COLO829 (cell line): ENCODE results near the gene CARD11.

Experiments
- DNase-seq: peaks from one replicate; pipeline ENCODE4 v3.0.0; 2012; ENCODE audit warnings: low spot score

Gene CARD11

DNA sequence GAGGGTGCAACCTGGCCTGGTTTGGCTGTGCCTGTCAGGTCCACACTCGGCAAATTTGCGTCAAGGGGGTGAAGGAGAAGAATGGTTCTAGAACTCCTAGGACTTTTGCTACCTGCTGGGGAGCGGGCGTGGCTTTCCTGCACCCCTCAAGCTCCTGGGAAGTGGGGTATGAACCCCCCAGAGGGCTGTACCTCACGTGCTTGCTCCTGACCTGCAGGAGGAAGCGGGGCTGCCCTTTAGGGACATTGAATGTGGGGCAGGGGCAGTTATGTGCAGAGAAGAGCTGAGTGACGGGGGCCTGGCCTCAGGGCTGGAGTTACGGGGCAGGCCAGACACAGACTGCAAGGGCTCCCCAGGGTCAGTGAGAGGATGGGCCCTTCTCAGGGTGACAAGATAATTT, 138.2 kb downstream of the CARD11 start:
- DNase-seq: no peak

DNA sequence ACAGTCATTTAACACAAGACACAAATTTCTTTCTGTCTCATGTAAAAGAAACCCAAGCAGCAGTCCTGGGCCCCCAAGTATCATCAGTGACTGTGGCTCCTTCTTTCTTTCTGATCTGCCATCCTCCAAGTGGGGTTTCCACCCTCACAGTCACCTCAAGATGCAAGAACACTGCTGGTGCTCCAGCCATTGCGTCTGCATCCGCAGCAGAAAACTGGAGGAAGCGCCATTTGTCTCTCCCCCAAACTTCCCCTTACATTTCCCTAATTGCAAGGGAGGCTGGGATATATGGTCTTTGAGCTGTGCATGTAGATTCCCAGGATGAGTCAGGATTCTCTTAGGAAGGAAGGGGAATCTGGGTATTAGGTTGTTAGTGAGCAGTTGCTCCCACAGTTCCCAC, 138.6 kb downstream of the CARD11 start:
- no peak for DNase-seq

DNA sequence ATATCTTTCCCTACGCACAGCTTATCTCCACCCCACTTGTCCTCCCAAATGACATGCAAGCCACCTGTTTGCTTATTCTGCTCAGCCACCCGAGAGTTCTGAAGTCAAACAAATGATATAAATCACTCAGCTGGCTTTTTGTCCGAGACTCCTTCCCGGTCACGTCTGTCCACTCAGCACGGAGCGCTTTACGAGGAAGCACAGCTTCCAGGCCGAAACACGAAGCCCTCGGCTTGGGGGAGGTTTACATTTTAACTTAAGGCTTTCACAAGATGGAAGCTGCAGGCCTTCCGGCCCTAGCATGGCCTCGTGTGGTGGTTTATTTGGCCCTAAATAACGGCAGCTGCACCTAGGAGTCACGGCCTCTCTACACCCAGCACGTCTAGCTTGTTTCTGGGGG, 139.5 kb downstream of the CARD11 start:
- no peak for DNase-seq

DNA sequence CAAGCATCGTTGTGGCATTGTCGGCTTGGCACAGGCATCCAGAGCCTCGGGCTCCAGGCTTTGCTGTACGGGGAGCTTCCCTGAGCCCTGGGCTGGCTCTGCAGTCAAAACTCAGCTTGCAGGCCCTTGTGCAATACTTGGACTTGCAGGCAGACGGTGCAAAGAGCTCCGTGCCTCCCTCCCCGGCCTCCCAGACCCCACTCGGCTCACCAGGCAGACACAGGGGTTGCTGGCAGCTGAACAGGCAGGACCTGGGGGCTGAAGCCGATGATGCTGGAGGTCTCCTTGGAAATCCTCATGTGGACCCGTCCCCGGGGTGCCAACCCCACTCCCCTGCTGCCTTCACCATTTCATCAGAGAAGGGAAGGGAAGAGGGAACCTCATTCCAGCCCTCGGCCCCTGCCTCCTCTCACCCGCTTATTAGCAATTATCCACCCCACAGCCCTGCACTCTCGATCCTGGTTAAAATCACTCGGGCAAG, 139.9 kb downstream of the CARD11 start:
- no peak for DNase-seq

DNA sequence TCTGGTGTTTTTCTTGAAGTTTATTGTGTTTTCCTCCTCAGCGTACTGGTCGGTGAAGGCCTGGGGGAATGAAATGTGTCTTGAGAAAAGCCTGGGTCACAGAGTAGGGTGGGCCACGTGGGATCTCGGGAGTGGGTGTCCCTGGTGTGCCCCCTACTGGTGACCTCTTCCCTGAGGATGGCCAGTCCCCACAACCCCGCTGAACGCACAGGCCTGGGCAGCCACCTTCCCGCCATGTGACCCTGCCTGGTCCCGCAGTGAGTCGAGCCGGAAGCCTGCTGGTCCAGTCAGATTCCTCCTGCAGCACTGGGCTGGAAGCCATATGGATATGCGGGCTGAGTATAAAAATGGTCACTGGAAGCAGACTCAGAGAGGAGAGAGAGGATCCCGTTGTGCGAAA, 146.6 kb downstream of the CARD11 start:
- DNase-seq: no peak

DNA sequence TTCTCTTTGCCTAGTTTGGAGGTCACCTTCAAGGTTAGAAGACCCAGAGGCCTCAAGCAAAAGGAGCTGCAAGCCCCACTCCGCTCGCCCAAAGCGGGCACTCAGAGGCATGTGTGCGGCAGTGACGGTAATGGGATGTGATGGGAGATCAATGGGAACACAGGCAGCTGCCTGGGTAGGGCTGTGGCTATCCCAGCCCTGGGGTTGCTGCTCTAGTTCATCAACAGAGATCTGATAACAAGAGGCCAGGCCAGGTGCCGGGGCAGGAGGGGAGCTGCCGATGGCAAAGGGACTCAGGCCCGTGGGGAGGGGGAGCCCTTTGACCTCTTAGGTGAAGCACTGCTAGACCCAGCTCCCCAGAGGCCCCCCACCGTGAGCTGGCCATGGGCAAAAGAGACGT, 147.5 kb downstream of the CARD11 start:
- DNase-seq: no peak

DNA sequence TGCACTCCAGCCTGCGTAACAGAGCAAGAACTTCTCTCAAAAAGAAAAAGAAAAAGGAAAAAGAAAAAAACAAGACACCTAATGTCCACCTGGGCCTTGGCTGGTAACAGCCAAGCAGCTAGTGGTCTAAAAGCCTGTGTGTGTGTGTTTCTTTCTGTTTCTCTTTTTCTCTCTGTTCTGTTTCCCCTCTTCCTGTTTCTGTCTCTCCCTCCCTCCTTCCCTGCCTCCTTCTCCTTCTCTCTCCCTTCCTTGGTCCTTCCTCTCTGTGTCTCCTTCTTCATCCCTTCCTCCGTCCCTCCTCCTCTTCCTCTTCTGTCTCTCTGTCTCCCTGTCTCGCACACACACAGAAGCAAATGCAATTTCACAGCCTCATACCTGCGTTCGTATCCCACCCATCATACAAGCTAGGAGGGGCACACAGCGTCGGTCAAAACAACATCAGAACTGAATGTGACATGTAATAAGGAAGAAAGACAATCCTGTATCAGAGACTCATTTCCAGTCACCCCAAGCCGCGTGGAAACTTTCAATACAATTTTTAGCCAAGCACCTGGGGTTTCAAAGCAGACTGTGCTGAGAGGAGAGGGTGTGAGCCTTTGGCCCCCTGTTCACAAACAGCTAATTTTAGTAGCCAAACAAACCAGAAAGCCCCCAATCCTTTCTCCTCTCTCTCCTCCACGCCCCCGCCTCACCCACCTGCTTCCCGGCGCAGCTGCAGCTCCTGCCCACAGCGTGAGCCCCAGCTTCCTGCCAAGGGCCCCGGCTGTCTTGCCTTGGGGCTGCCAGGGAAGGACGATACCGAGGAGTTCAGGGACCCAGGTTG, 149.3 kb downstream of the CARD11 start:
- no peak for DNase-seq

DNA sequence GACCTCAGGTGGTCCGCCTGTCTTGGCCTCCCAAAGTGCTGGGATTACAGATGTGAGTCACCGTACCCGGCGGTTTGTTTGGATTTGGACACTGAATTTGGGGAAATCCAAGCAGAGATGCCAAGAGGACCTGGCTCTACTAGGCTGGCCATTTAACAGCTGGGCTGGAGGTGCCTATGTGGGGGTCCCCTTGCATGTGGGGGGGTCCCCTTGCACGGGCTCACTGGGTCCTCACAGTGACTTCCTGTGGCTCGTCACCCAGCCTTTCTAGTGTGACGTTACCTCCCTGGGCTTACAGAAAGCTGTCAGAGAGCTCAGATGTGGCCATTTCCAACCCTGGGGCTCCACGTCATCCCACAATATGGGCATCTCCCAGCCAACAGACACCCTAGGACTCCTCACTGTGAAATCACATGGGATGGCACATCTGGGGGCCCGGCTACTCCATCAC, 150.2 kb downstream of the CARD11 start:
- DNase-seq: no peak

DNA sequence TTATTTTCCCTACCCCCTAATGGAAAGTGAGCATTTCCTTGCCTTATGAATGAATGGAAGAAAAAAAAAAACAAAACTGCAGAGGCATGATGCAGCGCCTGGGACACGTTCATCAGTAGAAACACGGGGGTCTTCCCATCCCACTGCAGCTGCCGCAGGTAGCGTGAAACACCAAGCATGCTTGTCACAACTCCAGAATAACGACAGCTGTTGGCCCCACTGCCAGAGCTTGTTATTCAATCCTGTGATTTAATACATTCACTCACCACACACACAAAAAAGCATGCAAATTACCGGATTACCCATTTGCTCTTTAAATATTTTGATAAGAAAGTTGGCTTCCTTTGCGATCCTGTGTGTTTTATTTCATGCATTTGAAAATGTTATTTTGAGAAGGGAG, 151.1 kb downstream of the CARD11 start:
- no peak for DNase-seq

DNA sequence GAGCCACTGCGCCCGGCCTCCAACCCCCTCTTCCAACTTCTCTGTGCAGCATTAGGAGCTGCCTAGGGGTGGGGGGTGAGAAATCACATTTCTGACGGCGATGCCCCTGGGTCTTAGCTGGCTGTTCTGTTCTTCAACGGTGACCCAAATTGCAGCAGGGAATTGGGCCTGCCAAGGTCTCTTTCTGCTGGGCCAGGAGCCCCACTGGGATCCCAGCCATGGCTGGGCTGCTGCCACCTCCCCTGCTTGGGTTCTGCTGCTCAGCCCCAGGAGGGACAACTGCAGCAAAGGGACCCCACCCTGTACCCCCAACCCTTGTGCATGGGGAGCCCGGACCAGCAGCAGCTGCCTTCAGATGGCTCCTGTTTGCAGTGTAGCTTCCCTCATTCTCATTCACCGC, 155.9 kb downstream of the CARD11 start:
- no peak for DNase-seq

DNA sequence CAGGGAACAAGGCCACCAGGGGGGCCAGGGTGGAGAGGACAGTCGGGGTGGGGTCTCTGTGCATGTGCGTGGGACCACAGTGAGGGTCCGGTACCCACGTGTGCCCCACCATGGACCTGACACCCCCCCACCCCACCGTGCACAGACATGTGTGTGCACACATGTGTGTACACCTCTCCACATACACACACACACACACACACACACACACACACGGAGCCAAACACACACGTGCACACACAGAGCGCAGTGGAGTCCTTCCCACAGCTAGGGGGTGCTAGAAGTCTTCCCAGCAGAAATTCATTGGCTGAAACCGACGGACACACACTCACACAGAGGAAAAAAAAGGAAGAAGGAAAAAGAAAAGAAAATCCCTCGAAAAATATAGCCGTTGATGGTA, 156.8 kb downstream of the CARD11 start:
- peak; percentile 94 for DNase-seq

DNA sequence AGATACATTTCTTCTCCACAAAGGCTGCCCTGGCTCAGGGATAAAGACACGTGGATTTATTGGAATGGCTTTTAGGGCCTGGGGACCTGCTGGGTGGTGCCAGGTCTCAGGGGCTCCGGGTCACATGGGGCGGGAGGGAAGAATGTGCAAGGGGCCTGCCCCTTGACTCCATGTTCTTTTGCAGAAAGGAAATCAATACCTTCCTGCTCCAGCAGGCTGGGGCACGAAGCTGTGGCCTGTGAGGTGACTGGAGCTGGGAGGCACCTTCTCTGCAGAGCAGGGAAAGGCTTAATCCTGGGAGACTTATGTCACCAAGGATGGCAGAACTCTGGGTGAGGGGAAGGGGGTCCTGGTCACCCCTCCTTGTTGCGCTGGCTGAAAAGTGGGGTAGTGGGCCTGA, 157.3 kb downstream of the CARD11 start:
- no peak for DNase-seq

DNA sequence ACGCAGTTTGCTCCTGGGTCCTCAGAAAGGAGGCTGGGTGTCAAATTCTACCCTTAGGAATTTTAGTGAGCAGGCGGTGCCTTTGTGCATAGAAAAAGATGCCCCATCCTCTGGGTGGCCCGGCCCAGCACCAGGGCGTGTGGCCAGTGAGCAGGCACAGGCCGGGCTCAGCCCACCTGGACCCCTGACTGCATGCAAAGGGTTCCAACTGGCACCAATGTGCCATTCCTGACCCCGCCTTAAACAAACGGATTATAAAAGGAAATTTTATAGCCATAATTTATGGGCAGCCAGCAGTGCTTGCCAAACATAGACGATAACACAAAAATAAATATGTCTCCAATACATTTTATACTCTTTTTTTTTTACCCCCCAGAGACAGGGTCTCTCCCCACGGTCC, 159.5 kb downstream of the CARD11 start:
- no peak for DNase-seq

DNA sequence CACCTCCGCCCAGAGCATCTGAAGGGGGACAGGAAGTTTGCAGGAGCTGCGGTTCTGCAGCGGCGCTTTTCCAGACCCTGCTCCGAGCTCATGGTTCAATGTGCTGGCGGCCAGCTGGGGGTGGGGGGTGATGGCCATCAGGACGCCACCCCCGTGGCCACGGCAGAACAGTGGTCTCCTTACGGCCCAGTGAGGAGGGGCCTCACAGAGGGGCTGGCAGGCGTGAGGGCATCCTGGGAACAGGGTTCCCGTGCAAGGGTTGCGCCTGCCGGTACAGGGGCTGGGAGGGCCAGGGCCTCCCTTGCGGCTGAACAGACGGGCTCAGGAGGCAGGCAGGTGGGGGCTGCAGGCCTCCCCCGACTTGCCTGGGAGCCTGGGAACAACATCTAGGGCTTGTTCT, 160.6 kb downstream of the CARD11 start:
- DNase-seq: no peak

DNA sequence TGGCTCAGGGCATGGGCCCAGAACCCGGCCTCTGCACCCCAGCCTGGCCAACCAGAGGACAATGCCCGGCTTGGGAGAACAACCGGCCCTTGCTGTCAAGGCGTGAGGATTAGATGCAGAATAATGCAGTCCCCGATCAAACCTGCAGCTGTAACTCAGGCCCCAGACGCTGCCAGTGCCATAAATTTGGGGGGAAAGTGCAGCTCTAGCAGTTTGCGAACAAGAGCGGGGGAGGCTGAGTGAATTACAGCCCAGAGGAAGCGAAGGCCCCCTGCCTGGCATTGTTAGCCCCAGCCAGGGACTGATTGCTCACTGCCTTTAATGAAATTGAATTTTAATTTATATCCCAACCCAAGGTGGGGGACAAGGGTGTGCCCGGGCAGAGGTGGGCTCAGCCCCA, 161.6 kb downstream of the CARD11 start:
- no peak for DNase-seq

DNA sequence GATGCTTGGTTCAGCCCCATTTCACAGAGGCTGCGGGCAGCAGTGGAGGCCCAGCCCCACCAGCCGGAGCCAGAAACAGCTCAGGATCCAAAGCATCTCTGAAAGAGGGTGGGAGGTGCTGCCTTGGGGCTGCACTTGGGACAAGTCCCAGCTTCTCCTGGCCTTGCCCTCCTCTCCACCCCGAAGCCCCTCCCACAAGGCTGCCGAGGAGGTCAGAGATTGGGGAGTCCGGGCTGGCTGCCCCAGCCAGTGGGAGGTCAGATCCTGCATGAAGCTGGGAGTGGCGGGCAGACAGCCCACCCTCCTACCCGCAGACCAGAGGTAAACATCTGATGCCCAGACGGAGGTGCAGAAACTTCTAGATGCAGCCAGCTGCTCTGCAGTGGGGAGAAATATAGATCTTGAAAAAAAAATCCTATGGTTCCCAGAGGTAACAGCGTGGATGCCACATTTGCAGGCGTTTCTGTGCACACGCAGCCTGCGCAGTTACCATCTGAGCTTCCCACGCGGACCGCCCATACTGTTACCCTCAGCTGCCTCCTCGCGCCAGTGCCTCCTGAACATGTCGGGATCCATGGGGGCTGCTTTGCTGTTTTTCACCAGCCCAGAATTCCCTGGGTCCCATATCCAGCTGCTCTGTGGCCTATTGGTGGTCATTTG, 162.7 kb downstream of the CARD11 start:
- no peak for DNase-seq

DNA sequence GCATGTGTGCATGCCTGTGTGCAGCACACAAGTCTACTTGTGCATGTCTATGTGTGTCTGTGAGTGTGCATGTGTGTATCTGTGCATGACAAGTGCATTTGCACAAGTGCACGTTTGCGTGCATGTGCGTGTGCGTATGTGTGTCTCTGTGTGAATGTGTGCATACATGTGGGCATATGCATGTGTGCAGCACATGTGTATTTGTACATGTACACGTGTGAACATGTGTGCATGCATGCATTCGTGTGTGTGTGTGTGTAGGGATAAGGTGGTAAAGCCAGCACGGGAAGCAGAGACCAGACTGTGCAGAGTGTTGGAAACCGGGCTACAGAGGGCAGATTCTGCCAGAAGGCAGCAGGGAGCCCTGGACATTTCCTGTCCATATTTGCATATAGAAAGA, 163.6 kb downstream of the CARD11 start:
- no peak for DNase-seq

DNA sequence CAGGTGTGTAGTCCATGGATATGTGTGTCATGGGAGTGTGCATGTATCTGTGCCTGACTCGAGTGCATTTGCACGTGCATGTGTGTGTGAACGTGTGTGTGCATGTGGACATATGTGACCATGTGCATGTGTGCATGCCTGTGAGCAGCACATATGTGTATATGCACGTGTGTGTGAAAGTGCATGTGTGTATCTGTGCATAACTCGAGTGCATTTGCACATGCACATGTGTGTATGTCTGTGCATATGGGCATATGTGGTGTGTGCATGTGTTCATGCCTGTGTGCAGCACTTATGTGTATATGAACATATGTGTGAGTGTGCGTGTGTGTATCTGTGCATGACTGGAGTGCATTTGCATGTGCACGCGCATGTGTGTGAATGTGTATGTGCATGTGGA, 164.3 kb downstream of the CARD11 start:
- no peak for DNase-seq

DNA sequence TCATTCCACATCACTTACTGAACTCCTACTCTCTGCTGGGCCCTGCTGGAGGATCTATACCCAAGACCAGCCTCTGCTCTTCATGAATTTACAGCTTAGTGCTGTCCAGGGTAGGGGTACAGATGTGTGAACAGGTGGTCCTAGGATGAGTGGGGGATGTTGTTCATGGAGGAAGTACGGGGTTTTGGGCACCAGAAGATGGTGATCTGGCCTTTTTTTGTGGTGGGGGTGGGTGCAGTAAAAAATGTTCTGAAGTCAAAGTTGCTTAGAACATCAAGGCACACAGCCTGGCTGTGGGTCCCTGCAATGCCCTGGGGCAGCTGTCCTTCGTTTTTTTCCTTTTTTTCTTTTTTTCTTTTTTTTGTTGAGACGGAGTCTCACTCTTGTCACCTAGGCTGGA, 165.4 kb downstream of the CARD11 start:
- no peak for DNase-seq

DNA sequence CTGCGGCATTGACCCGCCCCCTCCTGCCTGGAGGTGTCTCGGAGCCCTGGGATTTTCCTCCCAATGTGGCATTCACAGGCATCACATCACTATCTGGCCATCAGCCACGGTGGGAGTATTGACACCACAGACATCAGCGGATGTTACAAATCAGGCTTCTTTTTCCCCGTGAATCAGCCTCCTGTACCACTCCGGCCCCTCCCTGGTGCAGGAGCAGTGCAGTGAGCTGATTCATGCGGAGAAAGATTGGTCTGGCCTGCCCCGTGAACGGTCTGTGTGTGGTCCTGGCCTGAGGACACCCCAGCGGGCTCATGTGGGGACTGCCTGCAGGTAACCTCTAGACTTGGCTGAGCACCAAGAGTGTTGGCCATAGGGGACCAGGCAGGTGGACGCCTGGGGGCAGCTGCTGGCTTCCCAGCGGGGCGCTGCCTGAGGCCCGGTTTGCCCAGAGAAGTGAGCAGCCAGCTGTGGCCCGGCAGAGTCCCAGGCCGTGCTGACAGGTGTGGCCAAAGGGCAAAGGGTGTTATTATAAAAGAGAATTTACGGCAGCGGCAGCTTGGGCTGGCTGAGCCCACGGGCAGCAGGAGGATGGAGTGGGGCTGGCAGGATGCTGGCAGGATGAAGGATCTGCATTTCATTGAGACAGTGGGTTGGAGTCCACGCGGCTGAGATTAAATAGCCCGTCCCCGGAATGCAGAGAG, 167.5 kb downstream of the CARD11 start:
- DNase-seq: peak; percentile 59

DNA sequence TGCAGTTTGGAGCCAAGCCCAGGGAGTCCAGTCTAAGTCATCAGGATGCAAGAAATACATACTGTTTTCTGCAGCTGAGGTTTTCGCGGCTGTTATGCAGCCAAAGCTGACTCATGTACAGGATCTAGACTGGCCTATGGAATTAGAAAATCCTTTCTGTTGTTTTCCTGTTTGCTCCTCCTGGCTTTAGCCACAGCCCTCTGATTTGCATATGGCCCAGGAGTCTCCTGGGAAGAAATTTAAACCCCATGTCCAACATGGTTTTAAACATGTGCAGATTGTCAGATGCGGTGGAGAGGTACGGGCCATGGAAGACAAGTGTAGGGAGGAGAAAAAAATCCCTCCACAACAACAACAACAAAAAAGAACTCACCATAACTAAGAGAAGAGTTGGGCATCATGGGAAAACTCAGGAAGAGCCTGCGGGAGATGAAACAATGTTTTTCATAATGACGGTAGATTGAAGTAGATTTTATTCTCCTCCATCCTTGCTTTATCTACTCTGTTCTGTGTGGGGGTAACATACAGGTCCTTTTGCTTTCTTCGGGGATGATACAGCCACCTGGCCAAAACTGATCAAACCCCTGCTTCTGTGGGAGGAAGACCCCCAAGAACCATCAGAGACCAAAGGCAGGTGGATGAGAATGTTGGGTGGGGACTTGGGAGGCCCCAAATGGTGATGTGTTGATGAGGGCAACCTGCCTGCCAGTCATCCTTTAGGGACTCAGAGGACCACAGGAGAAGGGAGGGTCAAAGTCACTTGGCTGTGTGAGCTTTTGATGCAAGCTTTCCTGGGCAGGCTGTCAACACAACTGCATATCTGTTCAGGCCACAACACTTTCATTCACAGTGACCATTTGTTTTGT, 169.7 kb downstream of the CARD11 start:
- peak; percentile 86 for DNase-seq

DNA sequence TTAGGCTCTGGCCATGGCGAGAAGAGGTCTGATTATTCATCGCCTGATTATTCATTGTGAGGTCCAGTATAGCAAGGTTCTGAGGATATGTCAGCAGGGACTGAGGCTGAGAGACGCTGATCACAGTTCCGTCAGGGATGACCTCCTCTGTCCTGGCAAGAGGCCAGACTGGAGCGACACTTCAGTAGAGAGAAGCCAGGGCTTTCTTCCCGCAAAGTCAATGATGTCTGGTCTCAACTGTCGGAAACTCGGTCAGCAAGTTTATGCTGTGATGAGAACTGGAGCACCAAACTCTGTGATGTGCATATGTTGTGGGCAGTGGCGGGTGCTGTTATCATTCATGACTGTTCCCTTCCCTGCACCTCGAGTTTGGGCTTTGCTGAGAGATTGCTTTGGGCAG, 170.5 kb downstream of the CARD11 start:
- DNase-seq: no peak
